Fibroblast of skin of right quadriceps (primary cell): ENCODE measurements around the gene HEXD.

Source experiments
- DNase-seq: peaks from one replicate; pipeline ENCODE4 v3.0.0-alpha.2; 2013

The HEXD gene

GRCh38 chr17:82461827-82462524 lies 43.8 kb downstream of the HEXD start:
- no peak for DNase-seq

- no peak for DNase-seq
Observed at GRCh38 chr17:82463391-82463790, 45.2 kb downstream of the HEXD start.

DNA sequence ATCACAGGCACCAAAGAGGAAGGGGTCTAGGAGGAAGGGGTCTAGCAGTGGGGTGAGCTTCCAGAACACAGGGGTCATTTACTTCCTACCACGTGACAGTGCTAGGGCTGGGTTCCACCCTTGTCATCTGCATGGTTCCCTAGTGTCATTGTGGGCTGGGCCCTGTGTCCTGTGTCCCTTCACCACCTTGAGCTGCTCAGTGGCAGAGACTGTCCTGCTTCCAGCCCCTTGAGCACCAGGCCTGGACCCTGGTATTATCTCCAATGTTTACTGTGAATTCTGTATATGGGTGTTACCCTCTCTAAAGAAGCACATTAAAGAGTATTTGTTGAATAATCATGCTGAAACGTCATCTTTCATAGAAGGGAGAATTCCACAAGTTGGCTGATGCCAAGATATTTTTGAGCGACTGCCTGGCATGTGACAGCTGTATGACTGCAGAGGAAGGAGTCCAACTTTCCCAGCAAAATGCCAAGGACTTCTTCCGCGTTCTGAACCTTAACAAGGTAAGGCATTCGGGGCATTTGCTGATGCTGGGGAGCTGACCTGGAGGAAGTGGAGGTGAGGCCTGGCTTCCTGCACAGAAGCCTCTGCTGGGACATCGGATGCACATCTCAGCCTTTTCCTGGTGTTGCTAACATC lies 45.9 kb downstream of the HEXD start:
- no peak for DNase-seq

- DNase-seq = no peak
Observed at GRCh38 chr17:82464567-82464929, 46.4 kb downstream of the HEXD start.

DNA sequence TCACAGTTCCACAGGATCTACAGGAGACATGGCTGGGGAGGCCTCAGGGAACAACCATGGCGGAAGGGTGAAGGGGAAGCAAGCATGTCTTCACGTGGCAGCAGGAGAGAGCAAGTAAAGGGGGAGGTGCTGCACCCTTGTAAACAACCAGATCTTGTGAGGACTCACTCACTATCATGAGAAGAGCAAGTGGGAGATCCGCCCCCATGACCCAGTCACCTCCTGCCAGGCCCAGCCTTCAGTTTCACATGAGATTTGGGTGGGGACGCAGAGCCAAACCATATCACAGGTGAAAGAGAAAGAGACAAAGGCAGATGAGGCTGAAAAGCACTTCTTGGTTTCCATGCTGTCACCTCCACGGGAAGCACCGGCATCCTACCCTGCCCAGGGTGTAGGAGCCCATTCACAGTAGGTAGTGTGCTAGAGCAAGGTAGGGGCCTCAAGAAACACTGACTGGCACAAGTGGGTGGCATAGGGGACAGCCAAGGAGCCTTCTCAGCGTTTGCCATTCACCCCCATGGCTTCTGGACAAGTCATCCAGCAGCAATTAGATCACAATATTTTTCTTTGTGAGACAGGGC lies 47.0 kb downstream of the HEXD start:
- DNase-seq = no peak

DNA sequence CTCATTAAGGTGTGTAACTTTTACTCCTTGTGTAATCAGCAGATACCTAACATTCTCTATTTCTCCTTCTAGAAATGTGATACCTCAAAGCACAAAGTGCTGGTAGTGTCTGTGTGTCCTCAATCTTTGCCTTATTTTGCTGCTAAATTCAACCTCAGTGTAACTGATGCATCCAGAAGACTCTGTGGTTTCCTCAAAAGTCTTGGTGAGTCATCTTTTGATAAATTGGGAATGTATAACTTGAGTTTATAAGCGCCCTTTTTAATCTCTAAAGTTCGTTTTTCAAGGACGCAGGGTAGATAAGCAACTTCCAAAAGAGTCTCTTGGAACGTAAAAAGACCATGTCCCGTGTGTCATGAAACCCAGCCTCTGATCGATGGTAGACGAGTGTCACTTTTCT lies 50.5 kb downstream of the HEXD start:
- DNase-seq = no peak

GRCh38 chr17:82470065-82470464 lies 51.9 kb downstream of the HEXD start:
- DNase-seq = no peak

DNA sequence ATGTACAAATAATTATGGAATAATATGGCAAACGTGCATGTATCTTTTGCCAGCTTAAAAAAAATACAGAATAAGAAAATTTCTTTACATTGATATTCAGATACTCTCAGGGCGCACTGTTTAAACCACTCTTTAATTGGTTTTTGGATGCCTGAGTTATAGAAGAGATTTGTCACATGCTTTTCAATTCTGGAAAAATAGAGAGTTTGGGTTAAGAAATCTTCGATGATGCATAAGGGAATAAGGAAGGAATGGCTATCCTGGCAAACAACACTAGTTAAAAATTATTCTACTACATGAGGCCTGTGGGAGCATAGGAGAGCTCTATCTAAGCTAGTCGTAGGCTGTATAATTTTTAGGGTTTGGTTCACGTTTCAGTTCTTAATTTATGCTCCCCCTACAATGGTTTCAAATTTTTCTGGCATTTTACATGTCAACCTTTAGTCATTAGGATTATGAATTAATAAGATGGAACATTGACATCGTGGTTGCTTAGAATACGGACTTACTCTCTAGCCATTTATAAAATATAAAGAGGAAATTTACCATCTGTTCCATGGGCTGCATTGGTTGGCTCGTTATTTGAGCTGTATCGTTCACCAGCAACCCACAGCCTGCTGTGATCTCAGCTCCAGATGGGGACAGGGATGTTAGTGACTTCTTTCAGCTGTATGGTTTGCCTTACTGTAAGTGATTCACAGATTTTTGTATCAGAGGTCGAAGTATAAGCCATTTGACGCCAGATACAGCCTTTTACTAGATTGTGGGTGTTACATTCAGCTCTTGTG lies 56.3 kb downstream of the HEXD start:
- no peak for DNase-seq

GRCh38 chr17:82475458-82475857 lies 57.3 kb downstream of the HEXD start:
- DNase-seq = peak; percentile 36

GRCh38 chr17:82477934-82478333 lies 59.8 kb downstream of the HEXD start:
- no peak for DNase-seq

- DNase-seq = no peak
Observed at GRCh38 chr17:82479602-82480001, 61.5 kb downstream of the HEXD start.

- DNase-seq = no peak
Observed at GRCh38 chr17:82480318-82480717, 62.2 kb downstream of the HEXD start.

DNA sequence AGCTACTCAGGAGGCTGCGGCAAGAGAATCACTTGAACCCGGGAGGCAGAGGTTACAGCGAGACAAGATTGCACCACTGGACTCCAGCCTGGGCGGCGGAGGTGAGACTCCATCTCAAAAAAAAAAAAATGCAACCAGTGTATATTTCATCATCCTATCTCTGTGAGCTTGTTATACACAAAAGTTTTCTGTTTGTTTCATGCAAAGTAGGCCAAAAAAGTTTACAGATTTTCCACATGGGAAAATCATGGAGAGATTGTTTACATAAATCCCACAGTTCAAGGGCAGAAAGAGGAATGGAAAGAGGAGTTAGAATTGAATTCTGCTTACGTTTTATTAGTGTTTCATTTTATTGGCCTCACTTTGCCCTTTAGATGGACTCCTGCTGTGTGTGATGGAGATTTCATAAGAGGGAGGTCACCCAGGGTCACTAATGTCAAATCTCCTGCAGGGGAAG lies 65.1 kb downstream of the HEXD start:
- no peak for DNase-seq

DNA sequence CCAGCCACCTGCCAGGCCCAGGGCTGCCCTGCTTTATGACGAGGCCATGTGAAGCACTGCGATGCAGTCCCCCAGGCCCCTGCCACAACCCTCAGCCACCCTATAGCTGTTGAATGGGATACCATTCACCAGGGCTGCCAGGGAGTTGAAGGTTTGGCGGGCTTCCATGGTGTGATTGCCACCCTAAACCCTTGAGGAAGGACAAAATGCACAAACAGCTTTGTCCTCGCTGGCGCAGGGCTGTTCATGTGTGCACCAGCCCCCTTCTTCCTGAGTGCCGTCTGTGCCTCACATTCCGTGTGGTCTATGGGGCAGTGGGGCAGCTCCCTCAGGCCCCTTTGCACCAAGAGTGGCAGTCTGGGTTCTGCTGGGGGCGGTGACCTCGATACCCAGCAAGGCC lies 65.7 kb downstream of the HEXD start:
- DNase-seq = no peak

DNA sequence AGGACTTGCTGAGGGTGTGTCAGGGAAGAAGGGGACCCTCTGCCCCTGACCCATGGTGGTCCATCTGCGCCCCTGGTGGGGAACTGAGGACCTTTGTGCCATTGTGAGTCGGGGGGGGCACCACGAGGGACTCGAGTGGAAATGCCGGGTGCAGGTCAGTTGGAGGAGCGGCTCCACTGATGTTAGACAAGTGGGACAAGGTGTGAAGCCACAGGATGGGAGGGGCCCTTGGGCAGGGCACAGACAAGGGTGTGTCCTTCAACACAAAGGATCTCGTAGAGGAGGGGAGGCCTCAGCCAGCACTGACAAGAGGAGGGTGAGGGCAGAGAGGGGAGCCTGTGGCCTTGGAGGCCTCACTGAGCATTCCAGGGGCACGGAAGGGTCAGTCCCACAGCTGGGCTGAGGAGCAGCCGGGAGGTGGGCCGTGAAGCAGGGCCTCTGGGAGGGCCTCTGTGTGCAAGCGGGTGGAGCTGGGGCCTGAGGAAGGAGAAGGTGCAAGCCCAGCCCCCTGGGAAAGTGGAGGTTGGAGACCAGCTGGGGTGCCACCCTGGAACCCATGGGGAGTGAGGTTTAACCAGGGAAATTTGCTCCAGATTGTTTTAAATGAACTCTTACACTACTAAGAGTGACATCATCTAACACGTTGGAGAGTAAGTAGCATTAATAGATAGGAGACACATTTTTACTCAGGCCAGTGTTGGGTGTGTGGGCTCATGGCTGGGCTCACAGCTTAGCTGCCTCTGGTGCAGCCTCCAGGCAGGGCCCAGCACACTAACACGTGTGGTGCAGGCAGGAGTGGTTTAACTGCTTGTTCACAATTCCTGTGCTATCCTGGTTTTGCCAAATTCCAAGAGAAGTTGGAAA lies 68.3 kb downstream of the HEXD start:
- no peak for DNase-seq

- DNase-seq = no peak
Observed at GRCh38 chr17:82487910-82488309, 69.8 kb downstream of the HEXD start.

- DNase-seq = no peak
Observed at GRCh38 chr17:82489117-82489516, 71.0 kb downstream of the HEXD start.

DNA sequence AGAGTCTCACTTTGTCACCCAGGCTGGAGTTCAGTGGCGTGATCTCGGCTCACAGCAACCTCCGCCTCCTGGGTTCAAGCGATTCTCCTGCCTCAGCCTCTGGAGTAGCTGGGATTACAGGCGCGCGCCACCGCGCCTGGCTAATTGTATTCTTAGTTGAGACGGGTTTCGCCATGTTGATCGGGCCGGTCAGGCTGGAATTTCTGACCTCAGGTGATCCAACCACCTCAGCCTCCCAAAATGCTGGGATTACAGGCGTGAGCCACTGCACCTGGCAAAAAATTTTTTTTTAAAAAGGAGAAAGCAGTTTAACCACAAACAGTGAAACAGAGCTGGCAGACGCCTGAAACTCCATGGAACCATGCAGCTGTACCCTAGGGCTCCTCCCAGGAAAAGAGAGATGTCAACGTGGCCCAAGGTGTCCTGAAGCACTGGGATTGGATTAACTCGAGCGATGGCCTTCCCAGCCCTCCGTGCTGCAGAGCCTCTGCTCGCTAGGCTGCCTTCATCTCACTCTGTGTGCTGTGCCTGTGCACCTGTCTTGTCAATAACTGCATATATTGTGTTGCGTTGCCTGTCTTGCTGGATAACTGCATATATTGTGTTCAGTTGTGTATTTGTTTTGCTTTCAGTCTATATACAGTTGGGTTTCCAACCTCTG lies 71.8 kb downstream of the HEXD start:
- DNase-seq = no peak

DNA sequence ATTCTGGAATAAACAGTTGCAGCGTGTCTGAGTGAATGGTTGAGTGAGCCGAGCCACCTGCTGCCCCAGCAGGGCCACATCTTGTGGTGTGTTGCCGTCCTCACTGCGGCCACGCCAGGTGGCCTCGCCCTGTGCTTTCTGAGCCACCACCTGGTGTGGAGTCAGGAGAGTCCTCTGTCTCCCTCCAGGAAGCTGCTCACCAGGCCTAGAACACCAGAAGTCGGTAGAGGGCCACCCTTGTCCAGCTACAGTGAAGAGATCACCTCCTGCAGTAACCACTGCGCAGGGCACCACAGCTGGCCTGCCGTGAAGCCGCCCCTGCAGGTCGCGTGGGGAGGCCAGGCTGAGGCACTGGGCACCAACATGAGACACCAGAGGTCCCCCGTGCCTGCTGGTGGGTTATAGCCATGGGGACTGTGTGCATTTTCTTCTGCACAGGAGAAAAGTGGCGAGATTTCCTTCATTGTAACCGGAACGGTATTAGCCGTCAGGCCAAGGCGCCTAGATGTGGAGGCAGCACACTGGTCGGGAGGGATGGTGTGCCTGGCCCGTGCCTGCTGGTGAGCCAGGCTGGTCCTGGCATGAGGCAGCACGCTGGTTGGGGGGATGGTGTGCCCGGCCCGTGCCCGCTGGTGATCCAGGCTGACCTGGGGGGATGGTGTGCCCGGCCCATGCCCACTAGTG lies 72.5 kb downstream of the HEXD start:
- no peak for DNase-seq

DNA sequence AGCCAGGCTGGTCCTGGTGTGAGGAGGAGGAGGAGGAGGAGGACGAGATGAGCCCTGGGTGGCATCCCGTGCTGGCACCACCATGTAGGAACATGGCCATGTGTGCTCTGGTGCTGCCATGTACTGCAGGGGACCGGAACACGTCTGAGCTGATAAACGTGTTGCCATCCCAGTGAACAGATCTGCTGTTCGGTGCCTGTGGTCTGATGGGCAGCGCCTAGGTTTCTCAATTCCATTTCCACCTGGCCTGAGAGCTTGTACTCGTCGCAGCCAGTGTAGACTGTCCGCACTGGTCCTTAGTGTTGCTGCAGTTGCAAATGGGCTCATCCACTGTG lies 73.0 kb downstream of the HEXD start:
- no peak for DNase-seq

GRCh38 chr17:82491533-82491932 lies 73.4 kb downstream of the HEXD start:
- DNase-seq = no peak
